Endothelial cell of umbilical vein (primary cell): ENCODE results near the gene SPIRE1. TPM values are rescaled to one million over a fixed set of nuclear protein-coding genes. Genes with fewer than 3 reads are reported as not detected.

Experiments
- BruUV-seq: library from RNA; stranded (reverse); fragments of 400-500 nt; replicated peaks from 2 replicates; lab custom pipeline; 2021; lab: Mats Ljungman, UMichigan
- CTCF ChIA-PET: fragments of 300-600, 350-600 bp; sonication (Branson Sonifier 250); formaldehyde crosslinking; loops from one replicate; lab custom pipeline; 2021; ENCODE audit warnings: antibody characterized with exemption, inconsistent platforms; lab: Charles Lee
- POLR2A ChIA-PET: fragments of 300-600, 350-600 bp; sonication (Branson Sonifier 250); formaldehyde crosslinking; loops from one replicate; lab custom pipeline; 2021; ENCODE audit warnings: antibody characterized with exemption, inconsistent platforms; lab: Charles Lee
- DNase-seq: peaks from one replicate; pipeline ENCODE4 v3.0.0-alpha.2; 2011; ENCODE audit warnings: low read depth, low spot score
- FAIRE-seq: peaks from 2 replicates; lab custom pipeline; 2011; peaks lifted over from hg19 to GRCh38; lab: Jason Lieb, UNC
- H2AFZ ChIP-seq: 2 replicates; pipeline ENCODE4 v1.6.0; 2012; ENCODE audit warnings: low read depth, low read length, control low read depth, inconsistent platforms
- H3K27ac ChIP-seq: 2 replicates; pipeline ENCODE4 v1.5.1; 2011; ENCODE audit warnings: low read depth, mild to moderate bottlenecking, control low read depth, low read length, moderate library complexity; ENCODE audit not compliant: insufficient read depth
- H3K27me3 ChIP-seq, 2 experiments: 2 replicates each; pipeline versions ENCODE4 v1.6.0 to v1.6.1; 2011; ENCODE audit warnings: low read length in 2 of 2, mixed read lengths in 1 of 2; ENCODE audit not compliant: control insufficient read depth in 2 of 2, insufficient read depth in 2 of 2
- H3K36me3 ChIP-seq, 2 experiments: 2 replicates in 1 of 2; 3 replicates in 1 of 2; pipeline ENCODE4 v1.5.1; 2011; ENCODE audit warnings: low read length in 2 of 2, mild to moderate bottlenecking in 1 of 2, moderate library complexity in 1 of 2; ENCODE audit not compliant: control insufficient read depth in 2 of 2, insufficient read depth in 2 of 2; ENCODE audit errors: extremely low read depth in 1 of 2
- H3K4me1 ChIP-seq: 3 replicates; pipeline ENCODE4 v1.5.1; 2011; ENCODE audit warnings: mild to moderate bottlenecking, low read length; ENCODE audit not compliant: control insufficient read depth, insufficient read depth; ENCODE audit errors: extremely low read depth
- H3K4me2 ChIP-seq: 2 replicates; pipeline ENCODE4 v1.6.1; 2011; ENCODE audit warnings: low read length, control low read depth, mixed read lengths; ENCODE audit not compliant: insufficient read depth
- H3K4me3 ChIP-seq, 3 experiments: fragments of 200-600 bp in 1 of 3; sonication (generic), shearing (Covaris generic) in 1 of 3; replicated peaks in 1 of 3; 2 replicates each; pipeline ENCODE4 v1.5.1; 2011 to 2016; ENCODE audit warnings: control low read depth in 3 of 3, low read length in 3 of 3, mild to moderate bottlenecking in 2 of 3, inconsistent platforms in 1 of 3, low read depth in 1 of 3, moderate library complexity in 1 of 3; ENCODE audit not compliant: insufficient read depth in 1 of 3
- H3K79me2 ChIP-seq: 2 replicates; pipeline ENCODE4 v1.6.0; 2012; ENCODE audit warnings: low read length, inconsistent platforms; ENCODE audit not compliant: control insufficient read depth, insufficient read depth
- H3K9ac ChIP-seq: replicated peaks from 2 replicates; pipeline ENCODE3; 2011; ENCODE audit warnings: low read length, control low read depth; ENCODE audit not compliant: insufficient read depth; ENCODE audit errors: extremely low read depth
- H3K9me1 ChIP-seq: replicated peaks from 3 replicates; pipeline ENCODE4 v1.6.0; 2011; ENCODE audit warnings: mild to moderate bottlenecking, low read length; ENCODE audit not compliant: control insufficient read depth, insufficient read depth; ENCODE audit errors: extremely low read depth
- H3K9me3 ChIP-seq: replicated peaks from 2 replicates; pipeline ENCODE4 v1.5.1; 2012; ENCODE audit warnings: low read length, inconsistent platforms; ENCODE audit not compliant: control insufficient read depth, insufficient read depth
- H4K20me1 ChIP-seq: replicated peaks from 2 replicates; pipeline ENCODE3; 2011; ENCODE audit warnings: mild to moderate bottlenecking, low read length; ENCODE audit not compliant: control insufficient read depth, insufficient read depth; ENCODE audit errors: extremely low read depth
- EZH2 ChIP-seq: IDR thresholded peaks from 2 replicates; pipeline ENCODE4 v1.6.1; 2012; ENCODE audit warnings: borderline replicate concordance, low read depth, mild to moderate bottlenecking, moderate library complexity, low read length, inconsistent platforms; ENCODE audit not compliant: severe bottlenecking
- FOS ChIP-seq: IDR thresholded peaks from 2 replicates; pipeline ENCODE4 v1.6.1; 2011; ENCODE audit warnings: mild to moderate bottlenecking, low read length, moderate library complexity, borderline replicate concordance; ENCODE audit not compliant: insufficient read depth
- GATA2 ChIP-seq: IDR thresholded peaks from 2 replicates; pipeline ENCODE4 v1.7.0; 2011; ENCODE audit warnings: low read depth, mild to moderate bottlenecking, moderate library complexity, mixed read lengths, low read length; ENCODE audit not compliant: insufficient read length, insufficient read depth
- JUN ChIP-seq: IDR thresholded peaks from 2 replicates; pipeline ENCODE4 v1.6.1; 2011; ENCODE audit warnings: borderline replicate concordance, low read depth; ENCODE audit not compliant: insufficient read length, insufficient read depth
- MYC ChIP-seq: IDR thresholded peaks from one replicate; pipeline ENCODE4 v1.6.1; 2011; ENCODE audit warnings: mild to moderate bottlenecking, low read depth, low read length
- POLR2A ChIP-seq: IDR thresholded peaks from 2 replicates; pipeline ENCODE4 v1.6.1; 2012; ENCODE audit warnings: low read depth, mild to moderate bottlenecking, control low read depth, low read length
- POLR2AphosphoS5 ChIP-seq: IDR thresholded peaks from 2 replicates; pipeline ENCODE4 v1.6.1; 2012; ENCODE audit warnings: low read depth, mild to moderate bottlenecking, control low read depth, low read length, moderate library complexity; ENCODE audit not compliant: insufficient read depth
- dilution Hi-C: fragments of 300-500 bp; cut with MboI; formaldehyde crosslinking; loops from one replicate; pipeline ENCODE4 v1.15.0; 2019; ENCODE audit warnings: low sequenced_read_pairs; ENCODE audit not compliant: extremely low pct_ligation_motif_present
- intact Hi-C: fragments of 100-400 bp; cut with micrococcal nuclease; formaldehyde crosslinking; loops from one replicate; pipeline ENCODE4 v1.10.0; 2022
- polyA plus RNA-seq, 4 experiments: library from polyadenylated mRNA; depleted of rRNA in 3 of 4; stranded (reverse) in 3 of 4; unstranded in 1 of 4; fragments of >200 nt; gene quantifications; 2 replicates each; pipeline versions ENCODE4 v1.2.1 to v1.2.3, GENCODE V29; 2011 to 2012; ENCODE audit warnings: missing spikeins in 1 of 4
- total RNA-seq: library from RNA; stranded (reverse); gene quantifications from 2 replicates; pipeline ENCODE4 v1.2.3, GENCODE V29; 2021
- TF ChIP-seq, protein P1 (sequence below), 2 donors: IDR thresholded peaks; 1 replicate in 1 of 2; 2 replicates in 1 of 2; pipeline ENCODE4 v1.5.1; 2011; ENCODE audit warnings: low read length in 2 of 2, mild to moderate bottlenecking in 2 of 2, moderate library complexity in 2 of 2, control low read depth in 1 of 2, inconsistent platforms in 1 of 2, low read depth in 1 of 2; ENCODE audit not compliant: insufficient read depth in 1 of 2; ENCODE audit errors: extremely low read depth in 1 of 2
- TF ChIP-seq, protein P2 (sequence below): IDR thresholded peaks from 2 replicates; pipeline ENCODE4 v1.6.1; 2011; ENCODE audit not compliant: insufficient read depth, insufficient read length

Gene SPIRE1
- total and polyA plus RNA-seq, 2 donors (not counting 3 experiments of a cell fraction or from before 2014, with no cell fraction given), result 13.1 to 44.0 TPM

DNA sequence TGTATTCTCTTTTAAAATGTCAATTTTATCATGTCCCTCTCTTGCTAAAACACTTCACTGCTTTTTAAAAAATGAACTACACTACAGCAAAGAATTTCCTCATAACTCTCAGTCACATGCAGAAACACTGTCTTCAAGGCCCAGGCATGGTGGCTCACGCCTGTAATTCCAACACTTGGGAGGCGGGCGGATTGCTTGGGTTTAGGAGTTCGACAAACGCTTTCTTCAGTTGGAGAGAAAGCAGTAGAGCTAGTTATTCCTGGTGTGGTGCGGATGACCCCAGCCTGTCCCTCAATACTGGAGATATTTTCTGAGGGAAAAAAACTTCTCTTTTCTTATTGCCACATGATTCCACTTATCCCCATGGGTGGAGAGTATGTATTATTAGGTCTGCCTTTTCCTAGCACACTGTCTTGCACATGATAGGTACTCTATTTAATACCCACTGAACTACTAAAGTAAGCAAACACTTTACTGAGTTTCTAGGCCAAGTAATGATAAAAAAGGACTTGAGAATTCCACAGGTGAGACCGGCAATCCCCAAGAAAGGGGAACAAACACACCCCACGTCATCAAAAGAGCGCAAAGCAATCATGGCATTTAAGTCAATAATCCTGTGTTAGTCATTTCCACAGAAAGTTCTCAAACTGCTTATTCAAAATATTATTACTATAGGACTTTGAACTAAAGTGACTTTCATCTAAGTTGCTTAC lies 77.1 kb downstream of the SPIRE1 start:
- POLR2A ChIA-PET, result no interaction called here
- intact Hi-C loops, result no loop called here
- dilution Hi-C loops, result no loop called here

More for the DNA sequence above, 77.1 kb downstream of the SPIRE1 start:
- FAIRE-seq (no peak), DNase-seq (no peak)
- Histone ChIP-seq H3K9me1 (no peaks in the 10 kb centered on the region), H3K79me2 (peaks cover 54% of the 10 kb centered on the region), H3K36me3 (no peaks in the 10 kb centered on the region), H3K9me3 (no peaks in the 10 kb centered on the region), H4K20me1 (peaks cover 8% of the 10 kb centered on the region), H3K9ac (no peak overlapping the region), H2AFZ (no peak overlapping the region), H3K4me3 (no peak overlapping the region), H3K27ac (no peak overlapping the region), H3K4me2 (no peak overlapping the region), H3K27me3 (no peaks in the 10 kb centered on the region), H3K4me1 (no peaks in the 10 kb centered on the region)
- CTCF ChIA-PET, result no interaction called here
- no TSS peak for BruUV-seq
- TF ChIP-seq POLR2AphosphoS5, result no peak
- TF ChIP-seq, protein P1, sequence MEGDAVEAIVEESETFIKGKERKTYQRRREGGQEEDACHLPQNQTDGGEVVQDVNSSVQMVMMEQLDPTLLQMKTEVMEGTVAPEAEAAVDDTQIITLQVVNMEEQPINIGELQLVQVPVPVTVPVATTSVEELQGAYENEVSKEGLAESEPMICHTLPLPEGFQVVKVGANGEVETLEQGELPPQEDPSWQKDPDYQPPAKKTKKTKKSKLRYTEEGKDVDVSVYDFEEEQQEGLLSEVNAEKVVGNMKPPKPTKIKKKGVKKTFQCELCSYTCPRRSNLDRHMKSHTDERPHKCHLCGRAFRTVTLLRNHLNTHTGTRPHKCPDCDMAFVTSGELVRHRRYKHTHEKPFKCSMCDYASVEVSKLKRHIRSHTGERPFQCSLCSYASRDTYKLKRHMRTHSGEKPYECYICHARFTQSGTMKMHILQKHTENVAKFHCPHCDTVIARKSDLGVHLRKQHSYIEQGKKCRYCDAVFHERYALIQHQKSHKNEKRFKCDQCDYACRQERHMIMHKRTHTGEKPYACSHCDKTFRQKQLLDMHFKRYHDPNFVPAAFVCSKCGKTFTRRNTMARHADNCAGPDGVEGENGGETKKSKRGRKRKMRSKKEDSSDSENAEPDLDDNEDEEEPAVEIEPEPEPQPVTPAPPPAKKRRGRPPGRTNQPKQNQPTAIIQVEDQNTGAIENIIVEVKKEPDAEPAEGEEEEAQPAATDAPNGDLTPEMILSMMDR (IDR thresholded peaks at IDR 0.05; ENCODE audit: extremely low read depth in 1 of 2, insufficient read depth in 1 of 2, low read depth in 1 of 2, low read length in 2 of 2), result no peak
- TF ChIP-seq FOS, result no peak
- no peak for TF ChIP-seq POLR2A
- no peak for TF ChIP-seq EZH2
- no peak for TF ChIP-seq MYC
- no peak for TF ChIP-seq GATA2
- TF ChIP-seq, protein P2, sequence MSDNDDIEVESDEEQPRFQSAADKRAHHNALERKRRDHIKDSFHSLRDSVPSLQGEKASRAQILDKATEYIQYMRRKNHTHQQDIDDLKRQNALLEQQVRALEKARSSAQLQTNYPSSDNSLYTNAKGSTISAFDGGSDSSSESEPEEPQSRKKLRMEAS, result no peak
- no peak for TF ChIP-seq JUN
